K562 (cell line): ENCODE measurements around the gene TTLL11. TPM values are rescaled to one million over a fixed set of nuclear protein-coding genes. Genes with fewer than 3 reads are reported as not detected.

Experiments
- BCOR ChIP-seq: fragments of 450-650 bp; IDR thresholded peaks from 2 replicates; pipeline ENCODE4 v1.6.1; 2016
- DMBX1 ChIP-seq: fragments of 250-450 bp; sonication (Bioruptor Pico); IDR thresholded peaks from 2 replicates; pipeline ENCODE4 v1.8.0; 2022; ENCODE audit warnings: inconsistent platforms, mild to moderate bottlenecking, moderate library complexity, borderline replicate concordance
- HDAC3 ChIP-seq: fragments of 450-650 bp; IDR thresholded peaks from 2 replicates; pipeline ENCODE4 v1.6.1; 2018; ENCODE audit warnings: borderline replicate concordance, mild to moderate bottlenecking, moderate library complexity; ENCODE audit not compliant: partially characterized antibody
- HMG20B ChIP-seq: fragments of 250-450 bp; sonication (Bioruptor Pico); IDR thresholded peaks from 2 replicates; pipeline ENCODE4 v1.5.0; 2021; ENCODE audit warnings: mild to moderate bottlenecking
- KLF16 ChIP-seq: IDR thresholded peaks from 2 replicates; pipeline ENCODE4 v1.6.1; 2016; ENCODE audit warnings: antibody characterized with exemption
- RAD51 ChIP-seq: fragments of 450-650 bp; IDR thresholded peaks from 2 replicates; pipeline ENCODE4 v1.7.1; 2016; ENCODE audit warnings: low read depth, mild to moderate bottlenecking, borderline replicate concordance
- RFX7 ChIP-seq: fragments of 250-450 bp; sonication (Bioruptor Pico); IDR thresholded peaks from 2 replicates; pipeline ENCODE4 v1.5.1; 2021; ENCODE audit warnings: mild to moderate bottlenecking
- SAFB ChIP-seq: fragments of 200-400 bp; formaldehyde crosslinking; IDR thresholded peaks from 2 replicates; pipeline ENCODE4 v1.6.1; 2017; ENCODE audit warnings: low read depth, low read length, borderline replicate concordance
- SMARCE1 ChIP-seq: fragments of 450-650 bp; IDR thresholded peaks from 2 replicates; pipeline ENCODE4 v1.7.1; 2016; ENCODE audit warnings: mild to moderate bottlenecking
- TAL1 ChIP-seq: fragments of 450-650 bp; IDR thresholded peaks from 2 replicates; pipeline ENCODE4 v1.6.1; 2016; ENCODE audit warnings: mild to moderate bottlenecking
- TCF3 ChIP-seq: sonication (generic); formaldehyde crosslinking; IDR thresholded peaks from 2 replicates; pipeline ENCODE4 v1.4.0; 2020; ENCODE audit warnings: mild to moderate bottlenecking, missing genetic modification reagents
- ZNF695 ChIP-seq: fragments of 450-650 bp; formaldehyde crosslinking; IDR thresholded peaks from 2 replicates; pipeline ENCODE4 v1.4.0; 2020; ENCODE audit warnings: mild to moderate bottlenecking, moderate library complexity
- ZNF696 ChIP-seq: fragments of 250-450 bp; sonication (Bioruptor Pico); conservative IDR thresholded peaks from 2 replicates; pipeline ENCODE4 v1.4.0; 2020; ENCODE audit warnings: mild to moderate bottlenecking, moderate library complexity
- ZSCAN29 ChIP-seq: fragments of 450-650 bp; IDR thresholded peaks from 2 replicates; pipeline ENCODE4 v1.6.1; 2017
- polyA plus RNA-seq, 8 experiments: library from polyadenylated mRNA; depleted of rRNA in 4 of 8; stranded (reverse) in 5 of 8; unstranded in 3 of 8; fragments of >200 nt; fragmentation: Nextera tagmentation in 2 of 8; fragmentation: Illumina TruSeq in 1 of 8; extraction: Ambion mirVana in 2 of 8; extraction: Trizol in 1 of 8; gene quantifications; 2 replicates each; pipeline versions ENCODE4 v1.2.1 to v1.2.3, GENCODE V29; 2011 to 2014; ENCODE audit warnings: inconsistent platforms in 1 of 8, missing spikeins in 1 of 8
- total RNA-seq, 7 experiments: library from RNA; depleted of rRNA in 6 of 7; stranded (reverse); fragments of >200 nt in 6 of 7; fragmentation: Illumina TruSeq in 2 of 7; extraction: Trizol in 2 of 7; gene quantifications; 2 replicates each; pipeline versions ENCODE4 v1.2.1 to v1.2.3, GENCODE V29; 2011 to 2021; ENCODE audit warnings: low replicate concordance in 1 of 7
- TF ChIP-seq, protein P1 (sequence below): sonication (generic); formaldehyde crosslinking; IDR thresholded peaks from 2 replicates; pipeline ENCODE4 v1.5.0; 2020; ENCODE audit warnings: missing genetic modification reagents
- TF ChIP-seq, protein P2 (sequence below): fragments of 250-450 bp; sonication (Bioruptor Pico); IDR thresholded peaks from 2 replicates; pipeline ENCODE4 v1.8.0; 2021; ENCODE audit warnings: borderline replicate concordance, mild to moderate bottlenecking, moderate library complexity; ENCODE audit not compliant: poor library complexity, severe bottlenecking
- TF ChIP-seq, protein P3 (sequence below): fragments of 450-650 bp; IDR thresholded peaks from 2 replicates; pipeline ENCODE4 v1.6.1; 2016; ENCODE audit warnings: antibody characterized with exemption
- TF ChIP-seq, protein P4 (sequence below): fragments of 450-650 bp; IDR thresholded peaks from 2 replicates; pipeline ENCODE4 v1.6.1; 2016; ENCODE audit warnings: mild to moderate bottlenecking
- TF ChIP-seq, protein P5 (sequence below): fragments of 450-650 bp; IDR thresholded peaks from 2 replicates; pipeline ENCODE4 v1.6.1; 2018; ENCODE audit not compliant: partially characterized antibody
- TF ChIP-seq, protein P6 (sequence below): fragments of 200-800 bp; sonication (Bioruptor generic); IDR thresholded peaks from 2 replicates; pipeline ENCODE4 v1.6.1; 2017; ENCODE audit warnings: missing genetic modification characterization, missing compliant biosample characterization

Gene TTLL11
- total and polyA plus RNA-seq, 9 of the 15 experiments (the other 6 are each of a cell fraction or from before 2014, with no cell fraction given) = 0.83 to 4.4 (median 2.7) TPM

DNA sequence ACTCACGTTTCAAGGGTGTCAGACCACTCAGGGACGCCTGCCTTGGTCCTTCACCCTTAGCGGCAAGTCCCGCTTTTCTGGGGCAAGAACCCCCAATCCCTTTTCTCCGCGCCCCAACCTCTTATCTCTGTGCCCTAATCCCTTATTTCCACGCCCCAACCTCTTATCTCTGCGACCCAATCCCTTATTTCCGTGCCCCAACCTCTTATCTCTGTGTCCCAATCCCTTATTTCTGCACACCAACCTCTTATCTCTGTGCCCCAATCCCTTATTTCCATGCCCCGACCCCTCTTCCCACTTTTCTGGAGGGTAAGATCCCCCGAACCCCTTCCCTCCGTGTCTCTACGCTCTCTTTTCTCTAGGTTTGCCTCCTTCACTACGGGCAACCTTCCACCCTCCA is 302.3 kb downstream of the TTLL11 start (continued):
- TF ChIP-seq DMBX1 (CRISPR knock-in tag) (no peak), RAD51 (no peak), ZNF696 (CRISPR knock-in tag) (no peak), RFX7 (CRISPR knock-in tag) (no peak), ZSCAN29 (no peak), ZNF695 (no peak), BCOR (peak; percentile 49; the same call in 1 of the 2 replicates), HDAC3 (no peak), TAL1 (peak; percentile 94), KLF16 (peak; percentile 37; the same call in 1 of the 2 replicates), HMG20B (no peak), TCF3 (peak; percentile 79), SAFB (no peak), SMARCE1 (peak; percentile 86; the same call in 1 of the 2 replicates)
- TF ChIP-seq, protein P1, sequence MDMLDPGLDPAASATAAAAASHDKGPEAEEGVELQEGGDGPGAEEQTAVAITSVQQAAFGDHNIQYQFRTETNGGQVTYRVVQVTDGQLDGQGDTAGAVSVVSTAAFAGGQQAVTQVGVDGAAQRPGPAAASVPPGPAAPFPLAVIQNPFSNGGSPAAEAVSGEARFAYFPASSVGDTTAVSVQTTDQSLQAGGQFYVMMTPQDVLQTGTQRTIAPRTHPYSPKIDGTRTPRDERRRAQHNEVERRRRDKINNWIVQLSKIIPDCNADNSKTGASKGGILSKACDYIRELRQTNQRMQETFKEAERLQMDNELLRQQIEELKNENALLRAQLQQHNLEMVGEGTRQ (CRISPR knock-in tag) = no peak
- TF ChIP-seq, protein P2, sequence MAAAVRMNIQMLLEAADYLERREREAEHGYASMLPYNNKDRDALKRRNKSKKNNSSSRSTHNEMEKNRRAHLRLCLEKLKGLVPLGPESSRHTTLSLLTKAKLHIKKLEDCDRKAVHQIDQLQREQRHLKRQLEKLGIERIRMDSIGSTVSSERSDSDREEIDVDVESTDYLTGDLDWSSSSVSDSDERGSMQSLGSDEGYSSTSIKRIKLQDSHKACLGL (CRISPR knock-in tag) = no peak
- TF ChIP-seq, protein P3, sequence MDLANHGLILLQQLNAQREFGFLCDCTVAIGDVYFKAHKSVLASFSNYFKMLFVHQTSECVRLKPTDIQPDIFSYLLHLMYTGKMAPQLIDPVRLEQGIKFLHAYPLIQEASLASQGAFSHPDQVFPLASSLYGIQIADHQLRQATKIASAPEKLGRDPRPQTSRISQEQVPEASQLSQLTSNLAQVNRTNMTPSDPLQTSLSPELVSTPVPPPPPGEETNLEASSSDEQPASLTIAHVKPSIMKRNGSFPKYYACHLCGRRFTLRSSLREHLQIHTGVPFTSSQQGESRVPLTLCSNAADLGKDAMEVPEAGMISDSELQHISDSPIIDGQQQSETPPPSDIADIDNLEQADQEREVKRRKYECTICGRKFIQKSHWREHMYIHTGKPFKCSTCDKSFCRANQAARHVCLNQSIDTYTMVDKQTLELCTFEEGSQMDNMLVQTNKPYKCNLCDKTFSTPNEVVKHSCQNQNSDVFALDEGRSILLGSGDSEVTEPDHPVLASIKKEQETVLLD = 0 out of 2 replicates have a peak, but pooled peaks have one; percentile 25
- TF ChIP-seq, protein P4, sequence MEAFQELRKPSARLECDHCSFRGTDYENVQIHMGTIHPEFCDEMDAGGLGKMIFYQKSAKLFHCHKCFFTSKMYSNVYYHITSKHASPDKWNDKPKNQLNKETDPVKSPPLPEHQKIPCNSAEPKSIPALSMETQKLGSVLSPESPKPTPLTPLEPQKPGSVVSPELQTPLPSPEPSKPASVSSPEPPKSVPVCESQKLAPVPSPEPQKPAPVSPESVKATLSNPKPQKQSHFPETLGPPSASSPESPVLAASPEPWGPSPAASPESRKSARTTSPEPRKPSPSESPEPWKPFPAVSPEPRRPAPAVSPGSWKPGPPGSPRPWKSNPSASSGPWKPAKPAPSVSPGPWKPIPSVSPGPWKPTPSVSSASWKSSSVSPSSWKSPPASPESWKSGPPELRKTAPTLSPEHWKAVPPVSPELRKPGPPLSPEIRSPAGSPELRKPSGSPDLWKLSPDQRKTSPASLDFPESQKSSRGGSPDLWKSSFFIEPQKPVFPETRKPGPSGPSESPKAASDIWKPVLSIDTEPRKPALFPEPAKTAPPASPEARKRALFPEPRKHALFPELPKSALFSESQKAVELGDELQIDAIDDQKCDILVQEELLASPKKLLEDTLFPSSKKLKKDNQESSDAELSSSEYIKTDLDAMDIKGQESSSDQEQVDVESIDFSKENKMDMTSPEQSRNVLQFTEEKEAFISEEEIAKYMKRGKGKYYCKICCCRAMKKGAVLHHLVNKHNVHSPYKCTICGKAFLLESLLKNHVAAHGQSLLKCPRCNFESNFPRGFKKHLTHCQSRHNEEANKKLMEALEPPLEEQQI = no peak
- TF ChIP-seq, protein P5, sequence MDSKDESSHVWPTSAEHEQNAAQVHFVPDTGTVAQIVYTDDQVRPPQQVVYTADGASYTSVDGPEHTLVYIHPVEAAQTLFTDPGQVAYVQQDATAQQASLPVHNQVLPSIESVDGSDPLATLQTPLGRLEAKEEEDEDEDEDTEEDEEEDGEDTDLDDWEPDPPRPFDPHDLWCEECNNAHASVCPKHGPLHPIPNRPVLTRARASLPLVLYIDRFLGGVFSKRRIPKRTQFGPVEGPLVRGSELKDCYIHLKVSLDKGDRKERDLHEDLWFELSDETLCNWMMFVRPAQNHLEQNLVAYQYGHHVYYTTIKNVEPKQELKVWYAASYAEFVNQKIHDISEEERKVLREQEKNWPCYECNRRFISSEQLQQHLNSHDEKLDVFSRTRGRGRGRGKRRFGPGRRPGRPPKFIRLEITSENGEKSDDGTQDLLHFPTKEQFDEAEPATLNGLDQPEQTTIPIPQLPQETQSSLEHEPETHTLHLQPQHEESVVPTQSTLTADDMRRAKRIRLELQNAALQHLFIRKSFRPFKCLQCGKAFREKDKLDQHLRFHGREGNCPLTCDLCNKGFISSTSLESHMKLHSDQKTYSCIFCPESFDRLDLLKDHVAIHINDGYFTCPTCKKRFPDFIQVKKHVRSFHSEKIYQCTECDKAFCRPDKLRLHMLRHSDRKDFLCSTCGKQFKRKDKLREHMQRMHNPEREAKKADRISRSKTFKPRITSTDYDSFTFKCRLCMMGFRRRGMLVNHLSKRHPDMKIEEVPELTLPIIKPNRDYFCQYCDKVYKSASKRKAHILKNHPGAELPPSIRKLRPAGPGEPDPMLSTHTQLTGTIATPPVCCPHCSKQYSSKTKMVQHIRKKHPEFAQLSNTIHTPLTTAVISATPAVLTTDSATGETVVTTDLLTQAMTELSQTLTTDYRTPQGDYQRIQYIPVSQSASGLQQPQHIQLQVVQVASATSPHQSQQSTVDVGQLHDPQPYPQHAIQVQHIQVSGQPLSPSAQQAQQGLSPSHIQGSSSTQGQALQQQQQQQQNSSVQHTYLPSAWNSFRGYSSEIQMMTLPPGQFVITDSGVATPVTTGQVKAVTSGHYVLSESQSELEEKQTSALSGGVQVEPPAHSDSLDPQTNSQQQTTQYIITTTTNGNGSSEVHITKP = no peak
- TF ChIP-seq, protein P6, sequence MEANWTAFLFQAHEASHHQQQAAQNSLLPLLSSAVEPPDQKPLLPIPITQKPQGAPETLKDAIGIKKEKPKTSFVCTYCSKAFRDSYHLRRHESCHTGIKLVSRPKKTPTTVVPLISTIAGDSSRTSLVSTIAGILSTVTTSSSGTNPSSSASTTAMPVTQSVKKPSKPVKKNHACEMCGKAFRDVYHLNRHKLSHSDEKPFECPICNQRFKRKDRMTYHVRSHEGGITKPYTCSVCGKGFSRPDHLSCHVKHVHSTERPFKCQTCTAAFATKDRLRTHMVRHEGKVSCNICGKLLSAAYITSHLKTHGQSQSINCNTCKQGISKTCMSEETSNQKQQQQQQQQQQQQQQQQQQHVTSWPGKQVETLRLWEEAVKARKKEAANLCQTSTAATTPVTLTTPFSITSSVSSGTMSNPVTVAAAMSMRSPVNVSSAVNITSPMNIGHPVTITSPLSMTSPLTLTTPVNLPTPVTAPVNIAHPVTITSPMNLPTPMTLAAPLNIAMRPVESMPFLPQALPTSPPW (CRISPR knock-in tag) = peak; percentile 15; the same call in 1 of the 2 replicates
